Stomach (tissue), 9 donors: ENCODE results near the gene MAGED4B. TPM values are rescaled to one million over a fixed set of nuclear protein-coding genes. Genes with fewer than 3 reads are reported as not detected.

Experiments used
- DNase-seq, 2 donors: peaks; one replicate each; pipeline versions ENCODE4 v3.0.0 to v3.0.0-alpha.2; 2013 to 2019
- H3K27ac ChIP-seq, 5 donors: fragments of 200-600 bp in 4 of 5; sonication (generic) in 4 of 5; one replicate each; pipeline ENCODE4 v1.5.1; 2013 to 2019; ENCODE audit warnings: mild to moderate bottlenecking in 1 of 5, moderate library complexity in 1 of 5
- H3K27me3 ChIP-seq, 3 donors: fragments of 200-600 bp; sonication (generic); one replicate each; pipeline ENCODE4 v1.5.1; 2017 to 2019; ENCODE audit warnings: mixed run types in 1 of 3
- H3K36me3 ChIP-seq, 4 donors: fragments of 200-600 bp; sonication (generic); 1 replicate in 3 of 4; 2 replicates in 1 of 4; pipeline ENCODE4 v1.5.1; 2016 to 2019
- H3K4me1 ChIP-seq, 4 donors: fragments of 200-600 bp; sonication (generic); one replicate each; pipeline ENCODE4 v1.5.1; 2016 to 2019
- H3K4me3 ChIP-seq, 4 donors: fragments of 200-600 bp; sonication (generic) in 3 of 4; one replicate each; pipeline ENCODE4 v1.5.1; 2016 to 2019; ENCODE audit warnings: mild to moderate bottlenecking in 1 of 4
- H3K9me3 ChIP-seq, 4 donors: fragments of 200-600 bp; sonication (generic); one replicate each; pipeline ENCODE4 v1.5.1; 2016 to 2019
- EP300 ChIP-seq: sonication (generic); formaldehyde crosslinking; IDR thresholded peaks from one replicate; pipeline ENCODE4 v1.6.1; 2017; ENCODE audit warnings: antibody characterized with exemption
- POLR2A ChIP-seq, 4 donors: fragments of 450-650 bp; IDR thresholded peaks; one replicate each; pipeline ENCODE4 v1.6.1; 2016; ENCODE audit warnings: antibody characterized with exemption in 4 of 4, control low read depth in 2 of 4, mild to moderate bottlenecking in 1 of 4, moderate library complexity in 1 of 4
- POLR2AphosphoS5 ChIP-seq, 3 donors: sonication (generic); formaldehyde crosslinking; IDR thresholded peaks; one replicate each; pipeline ENCODE4 v1.6.1; 2016; ENCODE audit warnings: antibody characterized with exemption in 3 of 3
- WGBS, 5 donors: extraction: QIAGEN DNeasy Blood & Tissue Kit in 3 of 5; methylation state at CpG; one replicate each; pipeline versions ENCODE4 v1.1.5 to v1.1.7; 2013 to 2018; 5-methylcytosine and 5-hydroxymethylcytosine counted together
- intact Hi-C: fragments of 100-400 bp; cut with DNase I; formaldehyde crosslinking; loops from one replicate; pipeline ENCODE4 v1.15.1; 2023; ENCODE audit warnings: low total_unique reads
- polyA plus RNA-seq, 3 donors: library from polyadenylated mRNA; stranded (reverse); fragments of 200-250 nt; gene quantifications; one replicate each; pipeline ENCODE4 v1.2.3, GENCODE V29; 2013
- small RNA-seq, 4 donors: library from RNA; depleted of rRNA; stranded (forward); fragments of <200 nt; gene quantifications; one replicate each; pipeline ENCODE3, GENCODE V24; 2016
- total RNA-seq, 5 donors: library from RNA; depleted of rRNA; stranded (reverse); fragments of >200 nt; gene quantifications; one replicate each; pipeline versions ENCODE4 v1.1.0 to v1.2.3, GENCODE V29; 2014 to 2016
- TF ChIP-seq, protein P1 (sequence below), 7 experiments: fragments of 450-650 bp in 4 of 7; fragments of 200-600 bp in 3 of 7; sonication (generic) in 3 of 7; IDR thresholded peaks; one replicate each; pipeline ENCODE4 v1.5.1; 2016 to 2019; ENCODE audit warnings: antibody characterized with exemption in 7 of 7, control low read depth in 2 of 7, mild to moderate bottlenecking in 1 of 7
- donor health status: healthy with polysubstance abuse.
- donor health status: Bipolar disorder and iron deficiency.
- donor health status: healthy.

The MAGED4B gene
- total and polyA plus RNA-seq, 8 donors: 0.45 to 18.3 (median 8.1) TPM

DNA sequence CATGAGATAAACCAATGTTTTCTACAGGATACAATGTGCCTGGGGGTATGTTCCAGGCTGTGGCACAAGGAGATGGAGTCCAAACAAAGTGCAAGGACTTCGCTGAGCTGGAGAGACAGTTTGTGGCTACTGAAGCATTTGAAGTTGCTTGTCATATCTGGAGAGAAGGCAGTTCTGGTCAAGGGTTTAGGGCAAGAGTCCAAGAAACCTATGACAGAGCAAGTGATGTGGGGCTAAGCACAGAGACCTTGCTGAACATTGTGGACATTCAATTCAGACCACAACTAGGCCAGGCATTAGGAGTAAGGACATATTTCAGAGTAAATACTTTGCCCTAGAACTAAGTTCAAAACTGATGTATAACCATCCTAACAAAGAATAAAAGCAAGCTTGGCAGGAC lies 34.8 kb downstream of the MAGED4B start:
- intact Hi-C loops: no loop called here

GRCh38 chrX:52031371-52031770 lies 37.6 kb downstream of the MAGED4B start:
- H3K36me3 ChIP-seq: no peaks in the 10 kb centered on the region
- H3K4me1 ChIP-seq: no peaks in the 10 kb centered on the region
- no peak overlapping the region for H3K4me3 ChIP-seq
- WGBS, 5 donors: 35 to 73% (median 62%) methylated on average over 2 of the region's 2 CpGs
- H3K9me3 ChIP-seq: no peaks in the 10 kb centered on the region
- no peak overlapping the region for H3K27ac ChIP-seq
- no peak for DNase-seq
- TF ChIP-seq EP300 (no peak), POLR2AphosphoS5 (IDR thresholded peaks at IDR 0.05) (no peak), POLR2A (IDR thresholded peaks at IDR 0.05) (no peak)
- TF ChIP-seq, protein P1, sequence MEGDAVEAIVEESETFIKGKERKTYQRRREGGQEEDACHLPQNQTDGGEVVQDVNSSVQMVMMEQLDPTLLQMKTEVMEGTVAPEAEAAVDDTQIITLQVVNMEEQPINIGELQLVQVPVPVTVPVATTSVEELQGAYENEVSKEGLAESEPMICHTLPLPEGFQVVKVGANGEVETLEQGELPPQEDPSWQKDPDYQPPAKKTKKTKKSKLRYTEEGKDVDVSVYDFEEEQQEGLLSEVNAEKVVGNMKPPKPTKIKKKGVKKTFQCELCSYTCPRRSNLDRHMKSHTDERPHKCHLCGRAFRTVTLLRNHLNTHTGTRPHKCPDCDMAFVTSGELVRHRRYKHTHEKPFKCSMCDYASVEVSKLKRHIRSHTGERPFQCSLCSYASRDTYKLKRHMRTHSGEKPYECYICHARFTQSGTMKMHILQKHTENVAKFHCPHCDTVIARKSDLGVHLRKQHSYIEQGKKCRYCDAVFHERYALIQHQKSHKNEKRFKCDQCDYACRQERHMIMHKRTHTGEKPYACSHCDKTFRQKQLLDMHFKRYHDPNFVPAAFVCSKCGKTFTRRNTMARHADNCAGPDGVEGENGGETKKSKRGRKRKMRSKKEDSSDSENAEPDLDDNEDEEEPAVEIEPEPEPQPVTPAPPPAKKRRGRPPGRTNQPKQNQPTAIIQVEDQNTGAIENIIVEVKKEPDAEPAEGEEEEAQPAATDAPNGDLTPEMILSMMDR (IDR thresholded peaks at IDR 0.05): no peak
- intact Hi-C loops: no loop called here
- peaks cover 0 to 5% (median 0%) of the 10 kb centered on the region in 3 donors for H3K27me3 ChIP-seq

More for the DNA sequence above, 34.8 kb downstream of the MAGED4B start:
- H3K4me3 ChIP-seq: no peak overlapping the region
- no peak overlapping the region for H3K27ac ChIP-seq
- WGBS, 5 donors: 50 to 87% (median 62%) methylated on average over 1 of the region's 1 CpG
- H3K27me3 ChIP-seq: peaks cover 0 to 8% (median 0%) of the 10 kb centered on the region in 3 donors
- no peaks in the 10 kb centered on the region for H3K36me3 ChIP-seq
- DNase-seq: no peak
- TF ChIP-seq EP300 (no peak), POLR2A (IDR thresholded peaks at IDR 0.05) (no peak), POLR2AphosphoS5 (IDR thresholded peaks at IDR 0.05) (no peak)
- TF ChIP-seq, protein P1 (IDR thresholded peaks at IDR 0.05): no peak
- no peaks in the 10 kb centered on the region for H3K9me3 ChIP-seq
- H3K4me1 ChIP-seq: no peaks in the 10 kb centered on the region

DNA sequence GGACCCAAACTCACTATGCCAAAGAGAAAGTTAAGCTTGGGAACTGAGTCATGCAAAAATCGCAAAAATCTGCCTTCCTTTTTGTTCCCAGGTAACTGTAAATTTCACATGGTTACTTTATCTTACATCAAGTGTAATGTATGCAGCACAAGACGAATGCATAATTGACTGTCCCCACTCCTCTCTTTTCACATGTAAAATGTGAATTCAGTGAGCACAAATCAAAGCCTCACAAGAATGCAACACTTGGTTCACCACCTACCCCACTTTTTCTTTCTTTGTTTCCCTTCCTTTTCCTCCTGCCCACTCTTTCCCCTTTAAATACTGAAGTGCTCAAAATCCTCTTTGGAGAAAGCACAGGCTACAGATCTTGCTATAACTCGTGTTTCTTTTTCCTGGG lies 53.2 kb downstream of the MAGED4B start:
- 15 to 30% (median 19%) methylated on average over 3 of the region's 3 CpGs for WGBS, 5 donors
- no peaks in the 10 kb centered on the region for H3K27me3 ChIP-seq
- TF ChIP-seq POLR2A (IDR thresholded peaks at IDR 0.05) (no peak), EP300 (no peak), POLR2AphosphoS5 (IDR thresholded peaks at IDR 0.05) (no peak)
- TF ChIP-seq, protein P1 (IDR thresholded peaks at IDR 0.05): no peak
- no peak for DNase-seq
- H3K27ac ChIP-seq: no peak overlapping the region
- intact Hi-C loops: no loop called here
- no peaks in the 10 kb centered on the region for H3K36me3 ChIP-seq
- no peak overlapping the region for H3K4me3 ChIP-seq
- peaks cover 0 to 6% (median 0%) of the 10 kb centered on the region in 4 donors for H3K9me3 ChIP-seq
- no peaks in the 10 kb centered on the region for H3K4me1 ChIP-seq

Small RNA genes lying within 50 kb of the gene (small RNA-seq; reads per million reads assigned to genes)
- 0 reads per million in 4 donors for gene SNORA11E

Other genes with a start within 250 kb of the MAGED4B start
- 10 to 100 TPM; 15.2 to 87.6 (median 57.6) TPM for gene MAGED1, start 175.6 kb downstream of the MAGED4B start, total RNA-seq
- gene MAGED1, start 175.6 kb downstream of the MAGED4B start, polyA plus RNA-seq: 10 to 100 TPM; 24.5 to 47.7 (median 35.8) TPM
- 10 to 100 TPM in 2 of 5 donors, 1 to 10 TPM in 3; 1.8 to 12.5 (median 2.2) TPM for gene MAGED4, start 115.7 kb upstream of the MAGED4B start, total RNA-seq
- gene MAGED4, start 115.7 kb upstream of the MAGED4B start, polyA plus RNA-seq: 1 to 10 TPM in 1 of 3 donors, not detected in 2; 4.1 TPM